Neuronal stem cell (in vitro differentiated cells): ENCODE results near the gene FLT1.

Source experiments
- DNase-seq: peaks from one replicate; pipeline ENCODE4 v3.0.0-alpha.2; 2013; ENCODE audit warnings: low spot score
- H2AFZ ChIP-seq: one replicate; pipeline ENCODE4 v1.6.1; 2013; ENCODE audit warnings: mild to moderate bottlenecking, low read length, inconsistent platforms
- H2AK5ac ChIP-seq: 2 replicates; pipeline ENCODE4 v1.6.1; 2013; ENCODE audit warnings: low read depth, mild to moderate bottlenecking, inconsistent platforms, low read length, moderate library complexity, mixed read lengths
- H2BK120ac ChIP-seq: 2 replicates; pipeline ENCODE4 v1.6.1; 2013; ENCODE audit warnings: low read depth, mild to moderate bottlenecking, inconsistent platforms, low read length, moderate library complexity, mixed read lengths
- H2BK12ac ChIP-seq: one replicate; pipeline ENCODE4 v1.6.1; 2013; ENCODE audit warnings: low read length, inconsistent platforms
- H2BK15ac ChIP-seq: 2 replicates; pipeline ENCODE4 v1.6.1; 2013; ENCODE audit warnings: mild to moderate bottlenecking, low read length, inconsistent platforms, mixed read lengths
- H2BK5ac ChIP-seq: one replicate; pipeline ENCODE4 v1.6.1; 2013; ENCODE audit warnings: inconsistent platforms, mild to moderate bottlenecking, low read length, moderate library complexity
- H3K14ac ChIP-seq: one replicate; pipeline ENCODE4 v1.6.1; 2013; ENCODE audit warnings: low read length, inconsistent platforms
- H3K18ac ChIP-seq: 2 replicates; pipeline ENCODE4 v1.6.1; 2013; ENCODE audit warnings: low read length, inconsistent platforms
- H3K23ac ChIP-seq: 2 replicates; pipeline ENCODE4 v1.6.1; 2013; ENCODE audit warnings: low read depth, mild to moderate bottlenecking, mixed read lengths, low read length, inconsistent platforms; ENCODE audit not compliant: poor library complexity
- H3K27ac ChIP-seq: replicated peaks from 3 replicates; pipeline ENCODE4 v1.5.1; 2013; ENCODE audit warnings: low read length, inconsistent platforms
- H3K27me3 ChIP-seq, 3 experiments: 2 replicates each; pipeline ENCODE4 v1.6.1; 2013; ENCODE audit warnings: low read length in 3 of 3, mild to moderate bottlenecking in 2 of 3, inconsistent platforms in 1 of 3, low read depth in 1 of 3, mixed read lengths in 1 of 3, moderate library complexity in 1 of 3; ENCODE audit not compliant: control insufficient read depth in 3 of 3, insufficient read depth in 3 of 3
- H3K36me3 ChIP-seq, 2 donors: replicated peaks in 1 of 2; 2 replicates each; pipeline ENCODE4 v1.6.1; 2013; ENCODE audit warnings: low read length in 2 of 2; ENCODE audit not compliant: control insufficient read depth in 2 of 2, insufficient read depth in 2 of 2
- H3K4ac ChIP-seq: 2 replicates; pipeline ENCODE4 v1.6.1; 2013; ENCODE audit warnings: inconsistent platforms, mild to moderate bottlenecking, low read length, moderate library complexity
- H3K4me1 ChIP-seq, 2 donors: 1 replicate in 1 of 2; 2 replicates in 1 of 2; pipeline ENCODE4 v1.6.1; 2013; ENCODE audit warnings: low read length in 2 of 2, low read depth in 1 of 2; ENCODE audit not compliant: control insufficient read depth in 2 of 2, insufficient read depth in 1 of 2
- H3K4me2 ChIP-seq: one replicate; pipeline ENCODE4 v1.6.1; 2013; ENCODE audit warnings: mild to moderate bottlenecking, low read length, inconsistent platforms; ENCODE audit not compliant: insufficient read depth, poor library complexity, severe bottlenecking
- H3K4me3 ChIP-seq, 2 donors: 2 replicates each; pipeline ENCODE4 v1.5.1; 2013; ENCODE audit warnings: low read length in 2 of 2, mild to moderate bottlenecking in 2 of 2, inconsistent platforms in 1 of 2, moderate library complexity in 1 of 2
- H3K79me1 ChIP-seq: one replicate; pipeline ENCODE4 v1.6.1; 2013; ENCODE audit warnings: low read depth, mild to moderate bottlenecking, inconsistent platforms, low read length, moderate library complexity
- H3K9ac ChIP-seq: one replicate; pipeline ENCODE4 v1.6.1; 2013; ENCODE audit warnings: mild to moderate bottlenecking, low read depth, low read length, inconsistent platforms; ENCODE audit not compliant: poor library complexity
- H3K9me3 ChIP-seq, 2 donors: replicated peaks in 1 of 2; 2 replicates each; pipeline versions ENCODE3 to v1.6.1; 2013; ENCODE audit warnings: low read length in 2 of 2, mild to moderate bottlenecking in 2 of 2, inconsistent platforms in 1 of 2, low read depth in 1 of 2, mixed read lengths in 1 of 2, moderate library complexity in 1 of 2; ENCODE audit not compliant: control insufficient read depth in 2 of 2, insufficient read depth in 1 of 2
- H4K8ac ChIP-seq: one replicate; pipeline ENCODE4 v1.6.1; 2013; ENCODE audit warnings: low read depth, mild to moderate bottlenecking, inconsistent platforms, low read length, moderate library complexity
- H4K91ac ChIP-seq: one replicate; pipeline ENCODE4 v1.6.1; 2013; ENCODE audit warnings: low read length, low read depth, mild to moderate bottlenecking, inconsistent platforms; ENCODE audit not compliant: poor library complexity
- WGBS, 2 donors: extraction: QIAGEN DNeasy Blood & Tissue Kit; methylation state at CpG; one replicate each; pipeline ENCODE4 v1.1.7; 2013; ENCODE audit warnings: missing lambda C conversion rate in 2 of 2, mixed read lengths in 1 of 2; ENCODE audit not compliant: insufficient read length in 2 of 2, insufficient replicate concordance in 1 of 2; ENCODE audit errors: extremely low coverage in 2 of 2; 5-methylcytosine and 5-hydroxymethylcytosine counted together

Gene FLT1

DNA sequence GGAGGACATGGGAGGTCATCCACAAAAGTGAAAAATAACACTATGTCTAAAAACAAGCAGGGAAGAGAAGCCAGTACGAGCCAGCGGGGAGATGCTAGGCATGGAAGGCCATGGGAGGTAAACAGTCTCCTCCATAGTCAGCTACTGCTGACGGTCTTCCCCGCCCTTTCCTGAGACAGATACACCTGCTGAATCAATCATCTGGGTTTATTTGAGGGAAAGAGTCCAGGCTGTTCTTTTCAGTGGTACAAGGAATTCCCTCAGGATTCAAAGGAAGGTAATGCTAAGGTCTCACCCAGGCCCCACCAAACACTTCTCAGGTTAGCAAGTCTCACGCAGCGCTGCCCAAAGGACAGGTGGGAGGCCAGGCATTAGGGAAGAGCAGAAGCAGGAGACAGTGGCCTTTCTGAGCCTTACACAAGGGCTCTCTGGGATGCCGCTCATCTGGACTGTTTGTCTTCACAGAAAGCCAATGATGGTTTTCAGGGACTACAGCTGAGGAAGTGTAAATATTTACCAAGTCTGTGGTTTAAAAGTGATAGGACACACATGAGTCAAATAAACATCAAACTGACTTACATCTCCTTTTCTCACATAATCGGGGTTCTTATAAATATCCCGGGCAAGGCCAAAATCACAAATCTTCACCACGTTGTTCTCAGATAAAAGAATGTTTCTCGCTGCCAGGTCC is 173.9 kb downstream of the FLT1 start:
- no peak overlapping the region for H3K4me2 ChIP-seq
- H2AK5ac ChIP-seq = no peak overlapping the region
- DNase-seq = no peak
- no peak overlapping the region for H3K23ac ChIP-seq
- no peaks in the 10 kb centered on the region for H3K36me3 ChIP-seq
- H2AFZ ChIP-seq = no peak overlapping the region
- no peak overlapping the region for H2BK5ac ChIP-seq
- H2BK120ac ChIP-seq = no peak overlapping the region
- H4K8ac ChIP-seq = no peak overlapping the region
- H3K79me1 ChIP-seq = no peaks in the 10 kb centered on the region
- H3K18ac ChIP-seq = no peak overlapping the region
- H2BK12ac ChIP-seq = no peak overlapping the region
- H3K9ac ChIP-seq = no peak overlapping the region
- no CpG with 5 or more reads among the region's 11 CpGs for WGBS, 2 donors
- peaks cover 0 to 5% (median 0%) of the 10 kb centered on the region in 3 experiments for H3K27me3 ChIP-seq
- H3K9me3 ChIP-seq = no peaks in the 10 kb centered on the region
- no peak overlapping the region for H3K4me3 ChIP-seq
- no peak overlapping the region for H3K4ac ChIP-seq
- no peak overlapping the region for H3K14ac ChIP-seq
- no peak overlapping the region for H2BK15ac ChIP-seq
- no peak overlapping the region for H4K91ac ChIP-seq
- peaks cover 4 to 5% of the 10 kb centered on the region in 2 donors for H3K4me1 ChIP-seq
- H3K27ac ChIP-seq = no peak overlapping the region

- Histone ChIP-seq H3K4ac (no peak overlapping the region), H4K8ac (no peak overlapping the region), H2BK12ac (no peak overlapping the region), H2BK5ac (no peak overlapping the region), H2BK120ac (no peak overlapping the region), H3K14ac (no peak overlapping the region), H3K79me1 (no peaks in the 10 kb centered on the region), H4K91ac (no peak overlapping the region), H3K27me3 (peaks cover 0 to 5% (median 0%) of the 10 kb centered on the region in 3 experiments), H3K9ac (no peak overlapping the region), H3K9me3 (no peaks in the 10 kb centered on the region), H3K27ac (no peak overlapping the region), H3K36me3 (no peaks in the 10 kb centered on the region), H3K4me3 (no peak overlapping the region), H2AK5ac (no peak overlapping the region), H2BK15ac (no peak overlapping the region), H2AFZ (no peak overlapping the region), H3K18ac (no peak overlapping the region), H3K4me2 (no peak overlapping the region), H3K23ac (no peak overlapping the region), H3K4me1 (peaks cover 7 to 9% of the 10 kb centered on the region in 2 donors)
- no peak for DNase-seq
- no CpG with 5 or more reads among the region's 6 CpGs for WGBS, 2 donors
Observed at GRCh38 chr13:28320209-28320608, 174.7 kb downstream of the FLT1 start.

DNA sequence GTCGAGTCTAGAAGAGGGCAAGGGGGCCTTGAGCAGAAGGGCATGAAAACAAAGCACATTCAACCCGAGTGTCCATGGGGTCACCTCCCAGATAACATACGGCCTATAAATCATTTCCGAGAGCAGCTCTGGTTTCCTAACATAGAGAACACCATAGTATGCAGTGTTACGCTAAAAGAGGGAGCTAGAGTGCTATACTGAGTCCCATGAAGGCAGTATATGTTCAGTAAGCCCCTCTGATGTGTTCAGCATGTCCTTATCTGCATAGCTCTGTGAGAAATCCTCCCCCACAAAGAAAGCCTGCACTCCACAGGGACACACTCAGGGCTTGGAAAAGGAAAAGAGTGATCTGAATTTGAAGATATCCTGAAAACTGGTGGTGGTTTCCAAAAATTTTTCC is 175.4 kb downstream of the FLT1 start:
- no peak overlapping the region for H2BK120ac ChIP-seq
- no peak overlapping the region for H3K18ac ChIP-seq
- no CpG with 5 or more reads among the region's 5 CpGs for WGBS, 2 donors
- no peak overlapping the region for H4K91ac ChIP-seq
- no peak overlapping the region for H3K27ac ChIP-seq
- H3K4me1 ChIP-seq = peaks cover 7 to 9% of the 10 kb centered on the region in 2 donors
- no peak overlapping the region for H2BK12ac ChIP-seq
- no peaks in the 10 kb centered on the region for H3K36me3 ChIP-seq
- H3K23ac ChIP-seq = no peak overlapping the region
- H3K79me1 ChIP-seq = no peaks in the 10 kb centered on the region
- no peak overlapping the region for H3K9ac ChIP-seq
- no peak overlapping the region for H2BK5ac ChIP-seq
- no peak overlapping the region for H3K4ac ChIP-seq
- no peak overlapping the region for H2AK5ac ChIP-seq
- H3K9me3 ChIP-seq = no peaks in the 10 kb centered on the region
- H3K4me3 ChIP-seq = no peak overlapping the region
- peaks cover 0 to 5% (median 0%) of the 10 kb centered on the region in 3 experiments for H3K27me3 ChIP-seq
- no peak overlapping the region for H4K8ac ChIP-seq
- no peak overlapping the region for H2BK15ac ChIP-seq
- DNase-seq = no peak
- no peak overlapping the region for H2AFZ ChIP-seq
- H3K4me2 ChIP-seq = no peak overlapping the region
- no peak overlapping the region for H3K14ac ChIP-seq

- peak overlapping the region; percentile 14 for H2AK5ac ChIP-seq
- H2BK120ac ChIP-seq = no peak overlapping the region
- no peak overlapping the region for H3K23ac ChIP-seq
- no CpG with 5 or more reads among the region's 7 CpGs for WGBS, 2 donors
- H3K4ac ChIP-seq = no peak overlapping the region
- no peak overlapping the region for H2BK15ac ChIP-seq
- H3K4me1 ChIP-seq = peaks cover 7 to 9% of the 10 kb centered on the region in 2 donors
- no peak overlapping the region for H2BK5ac ChIP-seq
- peak overlapping the region; percentile 65 for H3K18ac ChIP-seq
- H3K9me3 ChIP-seq = no peaks in the 10 kb centered on the region
- no peaks in the 10 kb centered on the region for H3K79me1 ChIP-seq
- no peak overlapping the region for H3K4me3 ChIP-seq
- no peak overlapping the region for H3K27ac ChIP-seq
- H3K14ac ChIP-seq = no peak overlapping the region
- H2BK12ac ChIP-seq = no peak overlapping the region
- DNase-seq = no peak
- no peak overlapping the region for H3K4me2 ChIP-seq
- H3K9ac ChIP-seq = no peak overlapping the region
- no peak overlapping the region for H4K91ac ChIP-seq
- H3K27me3 ChIP-seq = peaks cover 0 to 5% (median 0%) of the 10 kb centered on the region in 3 experiments
- no peaks in the 10 kb centered on the region for H3K36me3 ChIP-seq
- no peak overlapping the region for H2AFZ ChIP-seq
- no peak overlapping the region for H4K8ac ChIP-seq
Observed at GRCh38 chr13:28318496-28318895, 176.4 kb downstream of the FLT1 start.
